ENCODE measurements around the gene ANO4.
A peak's percentile ranks its signal among the peaks of the same experiment; 100 is the strongest.

Gene ANO4

DNA sequence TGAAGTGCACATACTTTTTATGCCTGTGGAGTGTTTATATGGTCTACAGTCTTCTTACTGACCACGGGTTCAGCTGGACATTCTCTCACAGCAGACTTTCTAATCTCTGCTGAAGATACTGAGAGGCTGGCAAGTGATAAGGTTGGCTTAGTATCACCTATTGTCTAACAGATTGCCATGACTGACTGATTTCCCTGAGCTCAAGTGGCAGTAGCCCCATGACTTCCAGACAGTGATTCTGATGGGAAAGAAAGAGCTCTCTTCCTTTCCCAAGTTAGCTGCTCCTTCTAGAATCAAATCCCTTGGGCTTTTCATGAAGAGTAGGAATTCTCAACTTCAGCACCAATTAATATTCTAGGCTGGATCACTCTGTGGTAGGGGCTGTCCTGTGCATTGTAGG is 141.4 kb downstream of the ANO4 start:
- TF ChIP-seq, protein P1, sequence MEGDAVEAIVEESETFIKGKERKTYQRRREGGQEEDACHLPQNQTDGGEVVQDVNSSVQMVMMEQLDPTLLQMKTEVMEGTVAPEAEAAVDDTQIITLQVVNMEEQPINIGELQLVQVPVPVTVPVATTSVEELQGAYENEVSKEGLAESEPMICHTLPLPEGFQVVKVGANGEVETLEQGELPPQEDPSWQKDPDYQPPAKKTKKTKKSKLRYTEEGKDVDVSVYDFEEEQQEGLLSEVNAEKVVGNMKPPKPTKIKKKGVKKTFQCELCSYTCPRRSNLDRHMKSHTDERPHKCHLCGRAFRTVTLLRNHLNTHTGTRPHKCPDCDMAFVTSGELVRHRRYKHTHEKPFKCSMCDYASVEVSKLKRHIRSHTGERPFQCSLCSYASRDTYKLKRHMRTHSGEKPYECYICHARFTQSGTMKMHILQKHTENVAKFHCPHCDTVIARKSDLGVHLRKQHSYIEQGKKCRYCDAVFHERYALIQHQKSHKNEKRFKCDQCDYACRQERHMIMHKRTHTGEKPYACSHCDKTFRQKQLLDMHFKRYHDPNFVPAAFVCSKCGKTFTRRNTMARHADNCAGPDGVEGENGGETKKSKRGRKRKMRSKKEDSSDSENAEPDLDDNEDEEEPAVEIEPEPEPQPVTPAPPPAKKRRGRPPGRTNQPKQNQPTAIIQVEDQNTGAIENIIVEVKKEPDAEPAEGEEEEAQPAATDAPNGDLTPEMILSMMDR (IDR thresholded peaks at IDR 0.05; ENCODE audit: control insufficient read depth, insufficient read depth, low read depth, low read length, missing control alignments), result no peak
- H3K4me3 ChIP-seq (ENCODE audit: control insufficient read depth, low read depth, low read length), result no peak overlapping the region
- no peak for DNase-seq (ENCODE audit: low read depth)

GRCh38 chr12:100936661-100937060 is 142.1 kb downstream of the ANO4 start:
- TF ChIP-seq, protein P1 (IDR thresholded peaks at IDR 0.05; ENCODE audit: control insufficient read depth, insufficient read depth, low read depth, low read length, missing control alignments), result no peak
- no peak for DNase-seq (ENCODE audit: low read depth)
- no peak overlapping the region for H3K4me3 ChIP-seq (ENCODE audit: control insufficient read depth, low read depth, low read length)

DNA sequence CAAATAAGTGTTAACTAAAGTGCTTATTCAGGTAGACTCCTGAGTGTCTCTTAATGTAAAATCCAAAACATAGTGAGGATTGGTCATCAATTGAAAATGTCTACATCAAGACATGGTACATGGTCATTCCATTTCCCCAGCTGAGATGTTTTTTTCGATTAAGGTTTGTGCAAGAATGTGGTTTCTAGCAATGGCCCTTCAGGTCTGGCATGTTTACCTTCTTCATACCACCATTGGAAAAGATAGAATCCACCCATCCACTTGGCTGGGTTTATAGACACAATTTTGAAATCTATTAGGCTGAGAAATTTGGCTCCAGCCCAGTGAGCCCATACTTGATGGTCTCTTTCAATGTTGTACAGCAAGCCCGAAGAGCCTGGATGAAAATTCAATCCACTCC is 145.9 kb downstream of the ANO4 start:
- DNase-seq (ENCODE audit: low read depth), result no peak
- TF ChIP-seq, protein P1 (IDR thresholded peaks at IDR 0.05; ENCODE audit: control insufficient read depth, insufficient read depth, low read depth, low read length, missing control alignments), result no peak
- no peak overlapping the region for H3K4me3 ChIP-seq (ENCODE audit: control insufficient read depth, low read depth, low read length)

DNA sequence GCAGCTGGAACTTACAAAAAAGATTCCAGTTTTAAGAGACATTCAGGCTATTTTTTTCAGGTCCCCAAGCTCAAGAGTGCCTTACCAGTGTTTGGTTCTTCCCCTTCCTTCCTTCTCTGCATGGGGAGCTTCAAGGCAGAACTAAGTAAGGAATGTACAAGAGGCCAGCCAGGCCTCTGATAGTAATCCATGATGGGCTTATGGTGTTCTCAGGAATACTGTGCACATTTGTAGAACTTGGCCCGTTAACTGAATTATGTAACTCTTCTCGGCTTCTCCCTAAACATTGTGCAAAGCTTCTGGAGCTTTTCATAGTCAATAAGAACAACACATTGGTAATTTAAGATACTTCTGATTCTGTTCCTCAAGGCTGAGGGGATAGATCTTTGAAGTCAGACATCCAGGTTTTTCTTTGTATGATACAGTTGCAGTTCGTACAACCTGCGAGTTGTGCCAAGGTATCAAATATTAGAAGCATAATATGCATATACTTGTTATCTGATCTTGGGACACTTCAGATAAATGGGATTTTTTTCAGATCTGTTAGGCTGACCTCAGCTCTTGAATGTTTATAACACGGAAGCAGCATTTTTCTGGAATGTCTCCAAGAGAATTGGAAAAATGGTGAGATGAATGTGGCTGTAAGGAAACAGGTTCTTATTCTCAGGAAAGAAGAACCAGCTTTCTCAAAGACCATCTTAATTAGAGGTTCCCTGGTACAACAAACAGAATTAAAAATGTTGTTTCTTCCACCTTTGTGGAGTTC is 148.6 kb downstream of the ANO4 start:
- H3K4me3 ChIP-seq (ENCODE audit: control insufficient read depth, low read depth, low read length), result no peak overlapping the region
- TF ChIP-seq, protein P1 (IDR thresholded peaks at IDR 0.05; ENCODE audit: control insufficient read depth, insufficient read depth, low read depth, low read length, missing control alignments), result no peak
- DNase-seq (ENCODE audit: low read depth), result no peak

- DNase-seq (ENCODE audit: low read depth), result no peak
- TF ChIP-seq, protein P1 (IDR thresholded peaks at IDR 0.05; ENCODE audit: control insufficient read depth, insufficient read depth, low read depth, low read length, missing control alignments), result peak; percentile 15
- H3K4me3 ChIP-seq (ENCODE audit: control insufficient read depth, low read depth, low read length), result no peak overlapping the region
Measured at GRCh38 chr12:100951756-100952155, 157.2 kb downstream of the ANO4 start.

- no peak for DNase-seq (ENCODE audit: low read depth)
- TF ChIP-seq, protein P1 (IDR thresholded peaks at IDR 0.05; ENCODE audit: control insufficient read depth, insufficient read depth, low read depth, low read length, missing control alignments), result no peak
- H3K4me3 ChIP-seq (ENCODE audit: control insufficient read depth, low read depth, low read length), result no peak overlapping the region
Measured at GRCh38 chr12:100953217-100953616, 158.6 kb downstream of the ANO4 start.
